ENCODE measurements around the gene ACTG1.

DNA sequence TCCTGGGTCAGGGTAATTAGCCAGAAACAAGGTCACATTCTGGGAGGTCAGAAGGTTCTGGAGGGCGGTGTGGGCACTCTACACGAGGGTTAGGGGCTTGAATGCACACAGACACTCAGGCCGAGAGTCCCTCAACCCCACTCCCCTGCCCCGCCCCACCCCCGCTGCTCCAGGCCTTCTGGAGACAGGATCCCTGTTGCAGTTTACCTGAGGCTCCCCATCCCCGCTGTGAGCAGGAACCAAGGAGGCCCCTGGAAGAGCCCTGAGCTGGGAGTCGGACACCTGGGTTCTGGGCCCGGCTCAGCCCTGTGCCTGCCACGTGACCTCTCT is 4.4 kb upstream of the ACTG1 start:
- TF ChIP-seq, protein P1, sequence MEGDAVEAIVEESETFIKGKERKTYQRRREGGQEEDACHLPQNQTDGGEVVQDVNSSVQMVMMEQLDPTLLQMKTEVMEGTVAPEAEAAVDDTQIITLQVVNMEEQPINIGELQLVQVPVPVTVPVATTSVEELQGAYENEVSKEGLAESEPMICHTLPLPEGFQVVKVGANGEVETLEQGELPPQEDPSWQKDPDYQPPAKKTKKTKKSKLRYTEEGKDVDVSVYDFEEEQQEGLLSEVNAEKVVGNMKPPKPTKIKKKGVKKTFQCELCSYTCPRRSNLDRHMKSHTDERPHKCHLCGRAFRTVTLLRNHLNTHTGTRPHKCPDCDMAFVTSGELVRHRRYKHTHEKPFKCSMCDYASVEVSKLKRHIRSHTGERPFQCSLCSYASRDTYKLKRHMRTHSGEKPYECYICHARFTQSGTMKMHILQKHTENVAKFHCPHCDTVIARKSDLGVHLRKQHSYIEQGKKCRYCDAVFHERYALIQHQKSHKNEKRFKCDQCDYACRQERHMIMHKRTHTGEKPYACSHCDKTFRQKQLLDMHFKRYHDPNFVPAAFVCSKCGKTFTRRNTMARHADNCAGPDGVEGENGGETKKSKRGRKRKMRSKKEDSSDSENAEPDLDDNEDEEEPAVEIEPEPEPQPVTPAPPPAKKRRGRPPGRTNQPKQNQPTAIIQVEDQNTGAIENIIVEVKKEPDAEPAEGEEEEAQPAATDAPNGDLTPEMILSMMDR (IDR thresholded peaks at IDR 0.05) = no peak
- TF ChIP-seq POLR2A (IDR thresholded peaks at IDR 0.05) = no peak

All from testis (tissue), 2 donors.